ENCODE measurements around the gene ZRANB3. TPM values are rescaled to one million over a fixed set of nuclear protein-coding genes. Genes with fewer than 3 reads are reported as not detected.

Gene ZRANB3
- total RNA-seq, 1 experiment from 2014 or later = 11.3 TPM

DNA sequence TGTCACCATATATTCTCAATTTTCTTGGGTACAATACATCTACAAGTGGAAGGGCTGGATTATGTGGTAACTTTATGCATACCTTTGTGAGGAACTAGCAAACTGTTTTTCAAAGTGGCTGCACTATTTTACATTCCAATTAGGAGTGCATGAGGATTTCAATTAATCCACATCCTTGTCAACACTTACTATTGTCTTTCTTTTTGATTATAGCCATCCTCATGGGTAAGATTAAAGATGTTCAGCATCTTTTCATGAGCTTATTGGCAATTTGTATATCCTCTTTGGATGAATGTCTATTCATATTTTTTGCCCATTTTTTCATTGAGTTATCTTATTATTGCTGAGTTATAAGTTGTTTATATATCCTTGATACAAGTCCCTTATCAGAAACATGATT is 73.7 kb downstream of the ZRANB3 start:
- Histone ChIP-seq H3K4me2 (no peak overlapping the region), H3K36me3 (ENCODE audit: low read depth) (no peaks in the 10 kb centered on the region), H3K79me2 (ENCODE audit: low read depth) (no peaks in the 10 kb centered on the region), H3F3A (ENCODE audit: insufficient read depth, low read depth) (no peaks in the 10 kb centered on the region), H3K4me3 (no peak overlapping the region), H3K27ac (no peak overlapping the region), H3K9me2 (ENCODE audit: insufficient read depth) (no peaks in the 10 kb centered on the region), H2AFZ (no peak overlapping the region), H3K9me3 (ENCODE audit: insufficient read depth, low read depth) (no peaks in the 10 kb centered on the region; the same call in 1 of the 2 replicates), H4K20me1 (ENCODE audit: insufficient read depth) (no peaks in the 10 kb centered on the region), H3K4me1 (replicated peaks; ENCODE audit: insufficient read depth) (no peaks in the 10 kb centered on the region), H3K27me3 (ENCODE audit: insufficient read depth, low read depth) (no peaks in the 10 kb centered on the region)
- TF ChIP-seq CTCF (conservative IDR thresholded peaks at IDR 0.05) (no peak), EZH2 (IDR thresholded peaks at IDR 0.05; ENCODE audit: low read depth) (no peak)
- ChIA-PET CTCF (no interaction called here), POLR2A (ENCODE audit: unreplicated experiment) (no interaction called here)
- BruUV-seq (replicated peaks) = no TSS peak
- DNase-seq = no peak
- intact Hi-C loops (cut with micrococcal nuclease; ENCODE audit: unreplicated experiment) = no loop called here

GRCh38 chr2:135456835-135457234 is 74.2 kb downstream of the ZRANB3 start:
- Histone ChIP-seq H3K4me3 (no peak overlapping the region), H3F3A (ENCODE audit: insufficient read depth, low read depth) (no peaks in the 10 kb centered on the region), H4K20me1 (ENCODE audit: insufficient read depth) (no peaks in the 10 kb centered on the region), H3K9me2 (ENCODE audit: insufficient read depth) (no peaks in the 10 kb centered on the region), H2AFZ (no peak overlapping the region), H3K9me3 (ENCODE audit: insufficient read depth, low read depth) (no peaks in the 10 kb centered on the region; the same call in 1 of the 2 replicates), H3K36me3 (ENCODE audit: low read depth) (no peaks in the 10 kb centered on the region), H3K27ac (no peak overlapping the region), H3K27me3 (ENCODE audit: insufficient read depth, low read depth) (no peaks in the 10 kb centered on the region), H3K4me2 (no peak overlapping the region), H3K4me1 (replicated peaks; ENCODE audit: insufficient read depth) (no peaks in the 10 kb centered on the region), H3K79me2 (ENCODE audit: low read depth) (no peaks in the 10 kb centered on the region)
- no peak for DNase-seq
- ChIA-PET CTCF (no interaction called here), POLR2A (ENCODE audit: unreplicated experiment) (no interaction called here)
- BruUV-seq (replicated peaks) = no TSS peak
- intact Hi-C loops (cut with micrococcal nuclease; ENCODE audit: unreplicated experiment) = no loop called here
- TF ChIP-seq EZH2 (IDR thresholded peaks at IDR 0.05; ENCODE audit: low read depth) (no peak), CTCF (conservative IDR thresholded peaks at IDR 0.05) (no peak)

- BruUV-seq (replicated peaks) = no TSS peak
- CTCF ChIA-PET = no interaction called here
Measured at GRCh38 chr2:135456431-135456830, 74.6 kb downstream of the ZRANB3 start.

More at GRCh38 chr2:135456431-135456830, 74.6 kb downstream of the ZRANB3 start:
- Histone ChIP-seq H3K9me3 (ENCODE audit: insufficient read depth, low read depth) (no peaks in the 10 kb centered on the region; the same call in 1 of the 2 replicates), H3K4me1 (replicated peaks; ENCODE audit: insufficient read depth) (no peaks in the 10 kb centered on the region), H3K36me3 (ENCODE audit: low read depth) (no peaks in the 10 kb centered on the region), H3K4me3 (no peak overlapping the region), H2AFZ (no peak overlapping the region), H3K4me2 (no peak overlapping the region), H3K9me2 (ENCODE audit: insufficient read depth) (no peaks in the 10 kb centered on the region), H4K20me1 (ENCODE audit: insufficient read depth) (no peaks in the 10 kb centered on the region), H3K27me3 (ENCODE audit: insufficient read depth, low read depth) (no peaks in the 10 kb centered on the region), H3F3A (ENCODE audit: insufficient read depth, low read depth) (no peaks in the 10 kb centered on the region), H3K27ac (no peak overlapping the region), H3K79me2 (ENCODE audit: low read depth) (no peaks in the 10 kb centered on the region)
- POLR2A ChIA-PET (ENCODE audit: unreplicated experiment) = no interaction called here
- no peak for TF ChIP-seq CTCF (conservative IDR thresholded peaks at IDR 0.05)
- no peak for TF ChIP-seq EZH2 (IDR thresholded peaks at IDR 0.05; ENCODE audit: low read depth)
- intact Hi-C loops (cut with micrococcal nuclease; ENCODE audit: unreplicated experiment) = no loop called here
- no peak for DNase-seq
